Inflammatory macrophage treated with lipopolysaccharide for 4 hours (primary cell): Measurements from ENCODE around the gene TMEM200B.
A peak's percentile ranks its signal among the peaks of the same experiment; 100 is the strongest.
"Not testable (repeated sequence)": the region's sequence is repeated elsewhere in the genome, so short reads cannot be mapped to it uniquely, and the experiment has no call there.

Source experiments
- DNase-seq: peaks from one replicate; pipeline ENCODE4 v3.0.0-alpha.2; 2020

TMEM200B gene

GRCh38 chr1:29133861-29134694 is 10.4 kb upstream of the TMEM200B start:
- DNase-seq: no peak

DNA sequence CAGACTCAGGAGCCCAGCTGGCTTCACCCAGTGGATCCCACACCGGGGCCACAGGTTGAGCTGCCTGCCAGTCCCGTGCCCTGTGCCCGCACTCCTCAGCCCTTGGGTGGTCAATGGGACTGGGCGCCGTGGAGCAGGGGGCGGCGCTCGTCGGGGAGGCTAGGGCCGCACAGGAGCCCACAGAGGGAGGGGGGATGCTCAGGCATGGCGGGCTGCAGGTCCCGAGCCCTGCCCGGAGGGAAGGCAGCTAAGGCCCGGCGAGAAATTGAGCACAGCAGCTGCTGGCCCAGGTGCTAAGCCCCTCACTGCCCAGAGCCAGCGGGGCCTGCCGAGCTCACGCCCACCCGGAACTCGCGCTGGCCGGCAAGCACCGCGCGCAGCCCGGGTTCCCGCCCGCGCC is 7.4 kb upstream of the TMEM200B start:
- not testable (repeated sequence) for DNase-seq

DNA sequence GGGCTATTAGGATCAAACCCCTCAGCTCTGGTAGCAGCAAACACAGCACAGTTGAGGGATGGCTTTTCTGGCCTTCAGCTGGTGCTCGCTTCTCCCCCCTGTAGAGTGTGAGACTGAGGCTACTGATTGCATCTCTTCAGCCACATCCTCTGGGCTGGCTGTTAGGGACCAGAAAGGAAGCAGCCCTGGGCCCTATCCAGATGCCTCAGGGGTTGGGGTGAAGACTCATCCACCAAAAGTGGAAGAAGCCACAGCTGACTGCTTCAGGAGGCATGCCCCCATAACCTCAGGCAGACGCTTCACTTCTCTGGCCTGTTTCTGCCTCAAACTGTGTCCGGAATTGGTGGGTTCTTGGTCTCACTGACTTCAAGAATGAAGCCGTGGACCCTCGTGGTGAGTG is 6.2 kb upstream of the TMEM200B start:
- DNase-seq: no peak

DNA sequence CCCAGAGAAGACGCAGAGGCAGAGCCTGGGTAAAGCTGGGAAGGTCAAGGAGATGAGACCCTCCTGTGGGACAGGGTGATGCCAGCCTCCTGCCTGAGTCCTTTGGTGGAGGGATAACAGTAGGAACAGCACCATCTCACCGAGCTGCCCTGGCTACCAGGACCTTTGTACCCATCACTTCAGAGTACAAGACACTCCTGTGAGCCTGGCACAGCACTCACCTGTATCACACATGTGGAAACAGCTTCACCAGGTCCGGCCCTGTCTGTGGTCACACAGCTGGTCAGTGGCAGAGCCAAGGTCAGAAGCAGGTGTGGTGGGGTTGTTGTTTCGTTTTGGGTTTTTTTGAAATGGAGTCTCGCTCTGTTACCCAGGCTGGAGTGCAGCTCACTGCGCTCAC is 5.0 kb upstream of the TMEM200B start:
- DNase-seq: no peak

DNA sequence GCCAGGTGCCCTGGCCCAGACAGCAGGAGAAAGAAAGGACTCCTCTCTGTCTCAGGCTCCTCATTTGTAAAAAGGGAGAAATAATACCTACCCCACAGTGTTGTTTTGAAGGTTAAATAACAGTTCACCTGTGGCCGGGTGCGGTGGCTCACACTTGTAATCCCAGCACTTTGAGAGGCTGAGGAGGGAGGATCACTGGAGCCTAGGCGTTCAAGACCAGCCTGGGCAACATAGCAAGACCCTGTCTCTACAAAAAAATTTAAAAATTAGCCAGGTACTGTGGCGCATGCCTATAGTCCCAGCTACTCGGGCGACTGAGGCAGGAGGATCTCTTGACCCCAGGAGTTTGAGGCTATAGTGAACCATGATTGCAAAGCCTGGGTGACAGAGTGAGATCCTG is 2.5 kb upstream of the TMEM200B start:
- DNase-seq: no peak

- DNase-seq: no peak
Observed at GRCh38 chr1:29125788-29126187, 2.1 kb upstream of the TMEM200B start.

DNA sequence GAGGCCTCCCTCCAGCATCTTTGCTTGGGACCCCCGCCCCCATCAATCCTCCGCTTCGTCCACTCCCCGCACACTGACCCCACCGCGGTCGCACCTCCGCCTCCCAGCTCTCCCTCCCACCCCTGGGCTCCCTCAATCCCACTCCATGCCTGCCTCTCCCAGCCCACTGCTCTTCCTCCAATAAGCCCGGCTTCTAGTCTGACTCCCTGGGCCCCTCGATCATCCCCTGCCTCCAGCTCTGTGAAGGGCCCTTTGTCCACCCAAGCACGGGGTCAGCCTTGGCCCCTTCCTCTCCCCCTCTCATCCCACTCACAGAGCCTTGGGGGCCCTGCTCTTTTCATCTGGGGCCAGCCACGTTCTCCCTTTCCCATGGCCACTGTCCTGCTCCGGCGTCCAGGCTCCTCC is 1.5 kb upstream of the TMEM200B start:
- DNase-seq: no peak

DNA sequence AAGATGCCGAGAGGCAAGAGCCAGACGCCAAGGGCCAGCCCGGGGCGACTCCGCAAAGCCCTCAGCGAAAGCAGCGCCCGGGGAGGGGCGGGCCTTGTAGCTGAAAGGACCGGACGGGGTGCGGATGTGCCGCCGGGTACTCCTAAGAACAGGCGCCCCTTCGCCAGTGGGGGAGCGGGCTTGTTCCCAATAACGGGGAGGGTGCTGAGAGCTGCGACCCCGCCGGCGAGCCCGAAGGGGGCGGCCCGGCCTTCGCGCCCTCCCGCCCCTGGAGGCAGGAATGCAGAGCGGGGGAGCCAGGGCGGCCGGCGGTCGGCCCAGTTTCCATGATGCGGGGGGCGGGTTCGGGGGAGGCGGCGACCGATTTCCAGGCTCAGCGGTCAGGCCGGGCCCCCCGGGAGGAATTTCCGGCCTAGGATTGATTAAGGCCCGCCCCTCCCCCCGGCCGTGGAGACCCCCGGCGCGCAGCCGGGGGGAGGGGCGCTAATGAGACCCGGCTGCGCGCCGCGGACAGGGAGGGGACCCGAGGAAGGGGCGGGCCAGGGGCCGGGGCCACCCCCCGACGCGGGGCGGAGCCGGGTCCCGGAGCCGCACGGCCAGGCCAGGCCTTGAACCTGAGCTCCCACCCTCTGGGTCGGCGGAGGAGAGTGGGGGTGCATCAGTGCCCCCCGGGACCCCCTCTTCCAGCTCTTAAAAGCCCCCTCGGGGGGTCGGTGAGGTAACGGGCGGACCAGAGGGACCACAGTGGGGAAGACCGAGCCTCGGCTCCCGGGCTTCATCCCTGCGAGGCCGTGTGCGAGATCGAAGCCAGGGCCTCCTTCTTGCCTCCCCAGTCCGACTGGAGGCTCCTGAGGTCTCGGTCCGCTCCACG is 898 bp upstream of the TMEM200B start:
- peak; percentile 40 for DNase-seq

DNA sequence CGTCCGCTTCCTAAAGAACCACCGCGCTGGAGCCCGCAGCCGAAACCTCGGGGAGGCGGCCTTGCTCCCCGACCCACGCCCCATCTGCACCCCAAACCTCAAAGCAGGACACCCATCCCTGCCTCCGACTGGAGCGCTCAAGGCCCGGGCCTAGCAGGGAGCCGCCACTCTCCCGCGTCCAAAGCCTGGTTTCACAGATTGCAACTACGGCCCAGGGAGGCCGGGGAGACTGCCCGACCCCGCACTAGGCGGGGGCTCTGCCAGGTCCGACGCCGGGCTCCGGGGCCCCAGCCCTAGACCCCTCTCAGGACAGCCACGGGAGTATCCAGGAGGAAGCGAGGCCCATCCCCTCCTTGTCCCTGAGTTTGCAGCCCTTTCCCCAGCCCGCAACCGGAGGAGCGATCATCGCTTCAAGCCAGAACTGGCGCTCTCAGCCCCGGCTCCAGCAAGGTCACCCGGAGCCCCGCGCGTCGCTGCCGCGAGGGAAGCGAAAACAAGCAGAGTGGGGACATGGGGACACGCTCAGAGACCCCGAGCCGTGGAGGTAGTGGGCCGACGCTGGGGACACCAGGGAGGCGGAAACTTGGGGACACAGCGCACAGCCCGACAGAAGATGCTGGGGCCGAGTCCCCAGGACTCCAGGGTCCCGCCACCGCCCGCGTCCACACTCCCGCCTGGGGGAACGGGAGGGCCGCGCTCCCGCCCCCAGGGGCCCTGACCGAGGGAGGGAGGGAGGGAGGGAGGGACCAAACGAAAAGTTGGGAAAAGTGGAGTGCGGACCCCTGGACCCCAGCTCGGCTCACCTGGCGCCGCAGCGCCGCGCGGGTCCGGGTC is 433 bp downstream of the TMEM200B start:
- DNase-seq: no peak

DNA sequence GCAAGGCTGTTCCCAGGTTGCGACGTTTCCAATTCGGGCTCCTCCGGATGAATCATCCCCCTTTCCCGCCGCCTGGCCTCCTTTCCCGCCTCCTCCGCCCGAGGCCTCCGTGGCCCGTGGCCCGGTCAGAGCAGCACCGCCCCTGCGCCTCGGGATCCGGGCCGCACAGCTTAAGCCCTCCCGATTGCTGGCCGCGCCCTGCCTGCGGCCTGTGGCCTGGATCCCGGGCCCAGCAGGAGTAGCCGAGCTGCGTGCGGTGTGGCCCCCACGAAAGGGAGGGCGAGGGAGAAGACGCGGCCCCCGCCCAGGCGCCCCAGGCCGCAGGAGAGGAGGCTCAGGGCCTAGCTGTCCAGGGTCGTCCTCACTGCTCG is 1.0 kb downstream of the TMEM200B start:
- DNase-seq: no peak

DNA sequence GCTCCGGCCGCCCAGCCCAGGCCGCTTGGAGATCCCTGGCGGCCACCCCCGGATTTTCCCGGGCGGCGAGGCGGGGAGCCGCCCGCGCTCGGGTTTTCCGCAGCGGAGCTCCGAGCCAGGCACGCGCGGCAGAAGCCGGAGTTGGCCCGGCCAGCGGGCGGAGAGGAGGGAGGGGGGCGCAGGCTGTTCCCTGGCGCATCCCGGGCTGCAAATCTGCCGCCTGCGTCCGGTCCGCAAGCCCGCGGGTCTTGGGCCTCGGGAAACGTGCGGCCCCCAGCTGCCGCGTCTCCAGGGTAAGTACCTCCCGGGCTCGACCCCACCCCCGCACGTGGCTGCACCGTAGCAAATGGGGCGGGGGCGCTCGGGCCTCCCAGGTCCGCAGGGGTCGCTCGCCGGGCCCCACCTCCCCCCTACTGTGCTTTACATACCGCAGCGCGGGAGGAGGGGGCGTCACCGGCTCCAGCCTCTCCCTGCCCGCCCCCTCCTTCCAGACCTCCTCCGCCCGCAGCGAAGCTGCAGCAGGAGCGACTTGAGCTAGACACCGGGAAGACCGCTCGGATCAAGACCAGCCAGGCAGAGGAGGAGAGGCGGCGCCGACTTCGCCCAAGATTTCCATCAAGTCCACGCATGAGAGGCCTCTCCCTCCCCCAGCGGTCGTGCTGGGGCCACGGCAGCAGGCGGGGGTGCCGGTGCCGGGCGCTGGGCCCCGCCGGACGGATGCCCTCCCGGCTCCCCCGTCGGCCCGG is 1.6 kb downstream of the TMEM200B start:
- DNase-seq: no peak

DNA sequence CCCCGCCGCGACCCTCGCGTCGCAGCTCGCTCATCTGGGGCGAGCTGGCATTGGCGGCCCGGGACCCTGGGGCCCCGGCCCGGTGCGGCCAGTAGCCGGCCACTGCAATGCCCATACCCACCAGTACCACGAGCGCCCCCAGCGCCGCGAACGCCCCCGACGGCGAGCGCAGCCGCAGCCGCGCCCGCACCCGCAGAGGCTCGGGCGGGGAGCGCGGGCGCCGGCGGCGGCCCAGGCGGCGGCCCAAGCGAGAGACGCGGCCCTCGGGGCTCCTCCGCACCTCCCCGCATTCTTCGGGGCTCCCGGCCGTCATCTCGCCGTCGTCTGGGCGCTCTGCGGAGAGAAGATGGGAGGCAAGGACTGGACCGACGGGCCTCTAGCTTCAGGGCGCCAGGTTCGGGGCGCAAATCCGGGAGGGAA is 2.2 kb downstream of the TMEM200B start:
- DNase-seq: no peak

DNA sequence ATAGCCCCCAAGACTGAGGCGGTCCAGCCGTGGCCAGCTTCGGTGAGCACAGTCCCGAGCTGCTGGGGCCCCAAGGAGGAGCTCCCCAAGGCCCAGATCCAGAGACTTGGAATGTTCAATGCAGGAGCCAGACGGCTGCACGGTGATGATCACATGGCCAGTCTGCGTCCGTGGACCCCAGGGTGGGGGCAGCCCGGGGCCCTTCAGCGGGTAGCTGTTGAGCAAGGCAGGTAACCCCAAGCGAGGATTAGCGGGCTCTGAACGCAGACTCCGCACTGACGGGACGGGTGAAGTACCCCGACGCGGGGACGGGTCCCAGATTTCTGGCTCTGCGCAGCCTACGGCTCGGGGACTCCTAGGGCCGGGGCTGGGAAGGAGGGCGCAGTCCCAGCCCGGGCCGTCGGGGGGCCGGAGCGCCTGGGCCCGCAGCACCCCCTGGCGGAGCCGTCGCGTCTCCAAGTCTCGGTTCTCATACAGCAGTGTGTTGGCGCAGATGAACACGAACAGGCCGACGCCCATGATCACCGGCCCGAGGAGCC is 2.7 kb downstream of the TMEM200B start:
- peak; percentile 46 for DNase-seq

- no peak for DNase-seq
Observed at GRCh38 chr1:29120367-29120766, 3.3 kb downstream of the TMEM200B start.

DNA sequence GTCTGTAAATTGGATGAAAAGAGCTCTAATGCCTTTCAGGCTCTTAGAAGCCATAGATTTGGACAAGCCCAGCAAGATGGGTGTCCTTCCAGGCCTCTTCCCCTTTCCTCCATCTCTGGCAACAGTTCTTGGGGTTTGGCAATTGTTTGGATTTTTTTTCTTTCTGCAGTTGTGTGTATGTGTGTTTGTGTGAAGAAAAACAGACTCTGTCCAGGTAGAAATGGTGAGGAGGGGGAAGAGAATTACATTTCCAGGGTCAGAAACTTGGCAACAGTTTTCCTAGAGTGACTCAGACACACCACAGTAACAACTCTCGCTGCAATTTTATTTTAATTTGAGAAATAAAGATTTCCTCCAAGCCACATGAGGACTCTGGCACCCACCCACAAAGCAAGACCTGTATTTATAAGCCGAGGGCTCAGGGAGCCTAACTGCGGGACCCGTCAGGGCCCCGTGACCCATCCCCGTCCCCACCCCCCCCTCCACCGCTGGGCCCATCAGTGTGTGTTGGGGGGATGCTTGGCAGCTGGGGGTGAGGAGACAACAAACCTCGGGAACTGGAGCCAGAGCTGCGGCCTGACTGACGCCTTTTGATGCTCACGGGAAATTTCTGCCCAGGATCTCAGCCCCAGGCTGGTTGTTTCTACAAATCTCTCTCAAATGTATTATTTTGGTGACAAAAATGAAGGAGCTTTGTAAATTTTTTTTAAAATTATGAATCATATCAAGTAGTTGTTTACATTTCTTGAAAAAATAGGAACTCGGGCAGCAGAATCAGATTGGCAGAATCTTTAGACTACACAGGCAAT is 4.4 kb downstream of the TMEM200B start:
- DNase-seq: no peak

- no peak for DNase-seq
Observed at GRCh38 chr1:29117381-29117780, 6.3 kb downstream of the TMEM200B start.

GRCh38 chr1:29114654-29115053 is 9.0 kb downstream of the TMEM200B start:
- no peak for DNase-seq

DNA sequence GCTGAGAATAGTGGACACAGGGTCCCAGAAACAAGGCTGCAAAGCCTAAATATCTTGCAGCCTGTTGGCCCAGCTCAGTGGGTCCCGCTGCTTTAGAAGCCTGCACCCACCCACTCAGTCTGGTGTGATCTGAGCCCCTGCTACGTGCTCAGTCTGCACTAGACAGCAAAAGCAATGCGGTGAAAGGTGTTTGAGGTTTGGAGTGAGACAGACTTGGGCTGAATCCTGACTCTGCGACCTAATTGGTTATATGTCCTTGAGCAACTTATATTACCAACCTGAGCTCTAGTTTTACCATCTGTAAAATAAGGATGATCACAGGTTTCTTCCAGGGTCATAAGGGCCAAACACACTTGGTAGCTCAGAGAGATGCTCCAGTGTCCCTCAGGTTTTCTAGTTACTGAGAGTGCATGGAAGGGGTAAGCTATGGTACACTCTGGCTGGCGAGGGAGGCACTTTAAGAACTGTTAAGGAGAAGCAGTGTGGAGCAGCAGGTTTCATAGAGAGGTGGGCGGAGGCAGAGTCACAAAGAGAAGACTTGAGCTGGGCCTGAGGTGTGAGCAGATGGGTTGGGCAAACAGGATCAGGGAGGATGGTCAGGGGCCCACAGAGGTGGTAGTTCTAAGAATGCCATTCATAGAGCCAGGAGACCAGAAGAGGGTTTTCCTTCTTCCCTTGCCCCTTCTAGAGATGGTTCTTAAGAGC is 10.1 kb downstream of the TMEM200B start:
- no peak for DNase-seq

DNA sequence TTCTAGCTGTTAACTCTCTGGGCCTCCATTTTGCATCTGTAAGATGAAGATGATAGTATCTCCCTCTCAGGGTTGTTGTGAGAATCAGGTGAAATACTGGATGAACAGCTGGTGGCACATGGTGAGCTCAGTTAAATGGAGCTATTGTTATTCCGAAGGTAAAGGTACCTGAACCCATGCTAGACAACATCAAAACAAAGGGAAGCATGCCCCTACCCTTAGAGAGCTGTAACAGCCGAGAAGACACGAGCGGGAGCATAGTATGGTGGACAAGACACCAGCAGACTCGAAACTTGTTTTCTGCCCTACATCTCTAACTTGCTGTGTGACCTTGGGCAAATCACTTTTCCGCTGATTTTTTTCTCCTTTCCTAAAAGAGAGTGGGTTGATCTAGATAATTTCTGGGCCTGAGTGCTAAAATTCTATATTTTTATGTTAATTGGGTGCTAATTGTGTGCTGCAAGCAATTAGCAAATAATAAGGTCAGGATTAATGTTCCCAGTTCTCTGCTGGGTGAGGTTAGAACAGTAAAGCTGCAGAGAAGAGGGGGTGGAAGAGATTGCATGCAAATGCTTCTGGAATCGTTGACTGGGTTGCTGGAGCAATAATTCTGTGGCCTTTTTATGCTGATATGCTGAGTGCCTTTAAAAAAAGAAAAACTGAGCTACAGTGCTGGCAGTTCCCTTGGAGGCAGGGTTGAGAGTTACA is 10.8 kb downstream of the TMEM200B start:
- no peak for DNase-seq

- not testable (repeated sequence) for DNase-seq
Observed at GRCh38 chr1:29108041-29108440, 15.7 kb downstream of the TMEM200B start.
